ENCODE measurements around the gene RNF186.

Gene RNF186

DNA sequence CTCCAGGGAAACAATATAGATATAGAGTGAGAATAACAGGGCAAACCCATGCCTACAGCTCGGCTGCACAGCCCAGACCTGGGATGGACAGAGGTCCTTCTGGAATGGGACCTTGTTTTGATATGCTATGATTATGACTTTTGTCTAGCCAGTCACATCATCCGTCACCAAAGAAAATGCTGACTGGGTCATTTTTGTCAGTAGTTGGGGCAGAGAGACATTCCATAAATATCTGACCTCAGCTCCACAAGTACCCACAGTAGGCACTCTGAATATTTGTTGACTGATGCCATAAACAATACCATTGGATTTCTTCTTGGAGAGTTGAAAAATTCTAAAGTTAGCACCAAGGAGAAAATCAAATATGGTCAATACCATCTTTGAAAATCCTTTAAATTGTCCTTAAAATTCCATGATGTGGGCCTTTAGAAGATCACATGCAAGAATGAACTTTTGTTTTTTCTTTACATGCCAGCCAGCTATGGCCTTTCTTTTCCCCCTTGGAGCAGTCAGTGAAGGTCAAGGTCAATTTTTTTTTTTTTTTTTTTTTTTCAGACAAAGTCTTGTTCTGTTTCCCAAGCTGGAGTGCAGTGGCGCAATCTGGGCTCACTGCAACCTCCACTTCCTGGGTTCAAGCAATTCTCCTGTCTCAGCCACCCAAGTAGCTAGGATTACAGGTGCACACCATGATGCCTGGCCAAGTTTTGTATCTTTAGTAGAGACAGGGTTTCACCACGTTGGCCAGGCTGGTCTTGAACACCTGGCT lies 22.7 kb downstream of the RNF186 start:
- DNase-seq = no peak

DNA sequence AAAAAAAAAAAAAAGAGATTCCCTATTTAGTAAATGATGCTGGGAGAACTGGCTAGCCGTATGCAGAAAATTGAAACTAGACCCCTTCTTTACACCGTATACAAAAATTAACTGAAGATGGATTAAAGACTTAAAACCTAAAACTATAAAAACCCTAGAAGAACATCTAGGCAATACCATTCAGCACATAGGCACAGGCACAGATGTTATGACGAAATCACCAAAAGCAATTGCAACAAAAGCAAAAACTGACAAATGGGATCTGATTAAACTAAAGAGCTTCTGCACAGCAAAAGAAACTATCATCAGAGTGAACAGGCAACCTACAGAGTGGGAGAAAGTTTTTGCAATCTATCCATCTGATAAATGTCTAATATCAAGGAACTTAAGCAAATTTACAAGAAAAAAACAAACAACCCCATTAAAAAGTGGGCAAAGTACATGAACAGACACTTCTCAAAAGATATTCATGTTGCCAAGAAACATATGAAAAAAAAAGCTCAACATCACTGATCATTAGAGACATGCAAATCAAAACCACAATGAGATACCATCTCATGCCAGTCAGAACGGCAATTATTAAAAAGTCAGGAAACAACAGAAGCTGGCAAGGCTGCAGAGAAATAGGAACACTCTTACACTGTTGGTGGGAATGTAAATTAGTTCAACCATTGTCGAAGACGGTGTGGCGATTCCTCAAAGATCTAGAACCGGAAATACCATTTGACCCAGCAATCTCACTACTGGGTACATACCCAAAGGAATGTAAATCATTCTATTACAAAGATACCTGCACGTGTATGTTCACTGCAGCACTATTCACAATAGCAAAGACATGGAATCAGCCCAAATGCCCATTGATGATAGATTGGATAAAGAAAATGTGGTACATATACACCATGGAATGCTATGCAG lies 24.8 kb downstream of the RNF186 start:
- DNase-seq = peak; percentile 15

DNA sequence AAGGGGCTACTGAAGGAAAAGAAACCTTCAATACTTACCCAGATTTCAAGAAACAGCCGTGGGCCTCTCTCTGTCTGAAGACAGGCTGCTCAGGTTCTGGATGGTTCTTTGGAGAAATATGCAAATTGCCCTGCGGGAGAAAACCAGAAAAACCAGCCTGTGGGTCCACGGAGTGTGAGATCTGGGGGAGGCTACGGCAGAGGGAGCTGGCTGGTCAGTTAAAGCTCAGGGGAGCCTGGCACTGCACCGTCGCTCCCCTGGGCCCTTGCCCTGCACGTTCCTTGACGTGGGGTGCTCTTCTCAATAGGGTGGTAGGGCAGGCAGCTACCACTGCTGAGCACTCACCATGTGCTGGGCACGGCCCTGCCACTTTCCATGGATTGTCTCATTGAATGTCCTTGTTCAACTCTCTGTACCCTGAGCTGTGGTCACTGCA lies 28.1 kb downstream of the RNF186 start:
- no peak for DNase-seq

DNA sequence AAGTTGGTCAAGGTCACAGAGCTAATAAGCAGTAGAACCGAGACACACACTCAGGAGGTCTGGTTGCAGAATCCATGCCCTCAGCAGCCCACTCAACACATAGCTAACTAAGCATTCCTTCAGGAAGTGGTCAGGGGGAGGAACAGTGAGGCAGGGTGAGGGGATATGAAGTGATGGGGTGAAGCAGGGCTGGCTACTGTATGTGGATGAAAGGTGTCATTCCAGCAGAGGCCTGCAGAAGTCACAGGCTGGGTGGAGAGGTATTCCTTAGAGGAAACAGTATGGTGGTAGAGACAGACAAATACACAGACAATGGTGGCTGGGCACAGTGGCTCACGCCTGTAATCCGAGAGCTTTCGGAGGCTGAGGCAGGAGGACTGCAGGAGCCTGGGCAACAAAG lies 29.4 kb downstream of the RNF186 start:
- no peak for DNase-seq

DNA sequence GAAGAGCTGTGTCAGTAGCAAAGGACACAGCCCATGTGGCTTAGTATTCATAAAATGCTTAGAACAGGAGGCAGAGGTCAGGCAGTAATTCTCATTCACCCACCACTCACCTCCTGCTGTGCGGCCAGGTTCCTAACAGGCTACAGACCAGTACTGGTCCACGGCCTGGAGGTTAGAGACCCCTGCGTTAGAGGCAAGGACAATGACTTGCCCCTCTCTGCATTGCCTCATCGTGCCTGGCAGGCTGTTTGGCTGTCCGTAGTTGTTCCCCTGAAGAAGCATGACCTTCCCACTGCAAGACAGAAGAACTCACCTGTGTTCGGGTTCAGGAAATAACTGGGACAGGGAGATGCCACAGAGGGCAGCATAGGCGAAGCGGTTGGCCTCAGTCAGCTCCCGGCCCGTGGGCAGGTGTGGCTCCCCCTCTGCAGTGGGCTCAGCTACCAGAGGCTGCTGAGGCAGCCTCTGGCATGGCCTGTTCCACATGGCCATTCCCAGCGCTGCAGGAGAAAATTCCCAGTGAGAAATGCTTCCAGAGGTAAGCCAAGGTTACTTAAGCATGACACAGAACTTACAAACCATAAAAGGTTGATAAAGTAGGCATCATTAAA lies 34.7 kb downstream of the RNF186 start:
- DNase-seq = no peak

DNA sequence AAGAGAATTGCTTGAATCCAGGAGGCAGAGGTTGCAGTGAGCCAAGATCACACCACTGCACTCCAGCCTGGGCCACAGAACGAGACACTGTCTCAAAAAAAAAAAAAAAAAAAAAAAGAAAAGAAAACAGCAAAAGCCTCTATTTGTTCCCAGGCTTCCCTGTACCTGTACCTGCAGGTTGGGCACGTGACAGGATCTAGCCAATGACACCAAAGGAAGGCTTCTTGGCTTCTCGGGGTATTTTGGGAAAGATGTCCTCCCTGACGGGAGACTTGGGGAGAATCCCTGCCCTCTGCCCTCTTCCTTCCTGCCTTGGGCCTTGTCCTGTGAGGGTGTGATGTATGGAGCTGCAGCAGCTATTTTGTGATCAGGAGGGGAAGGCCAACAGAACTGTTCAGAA lies 38.1 kb downstream of the RNF186 start:
- DNase-seq = no peak

DNA sequence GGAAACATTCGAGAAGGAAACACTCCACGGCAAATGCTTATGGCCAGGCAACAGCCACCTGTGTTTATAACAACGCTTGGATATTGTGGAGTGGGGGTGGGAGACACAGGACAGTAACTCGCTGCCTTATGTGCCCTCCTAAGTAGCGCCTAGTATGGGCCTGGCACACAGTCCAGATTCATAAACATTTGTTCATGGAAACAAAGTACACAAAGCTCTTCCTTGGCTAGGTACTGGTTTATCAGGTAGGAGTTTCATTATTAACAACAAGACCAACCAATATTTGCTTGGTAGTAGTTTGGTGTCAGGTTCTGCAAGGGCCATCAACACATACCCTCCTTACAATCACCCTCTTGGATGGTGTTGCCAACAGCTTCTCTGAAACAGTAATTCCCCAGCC lies 38.8 kb downstream of the RNF186 start:
- DNase-seq = no peak

DNA sequence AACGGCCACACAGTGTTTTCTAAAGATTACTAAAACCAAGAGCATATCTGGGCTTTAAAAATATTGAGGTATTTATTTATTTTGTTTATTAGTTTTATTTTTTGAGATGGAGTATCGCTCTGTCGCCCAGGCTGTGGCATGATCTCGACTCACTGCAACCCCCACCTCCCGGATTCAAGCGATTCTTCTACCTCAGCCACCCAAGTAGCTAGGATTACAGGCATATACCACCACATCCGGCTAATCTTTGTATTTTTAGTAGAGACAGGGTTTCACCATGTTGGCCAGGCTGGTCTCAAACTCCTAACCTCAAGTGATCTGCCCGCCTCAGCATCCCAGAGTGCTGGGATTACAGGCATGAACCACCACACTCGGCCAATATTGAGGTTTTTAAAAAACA lies 39.3 kb downstream of the RNF186 start:
- DNase-seq = no peak

DNA sequence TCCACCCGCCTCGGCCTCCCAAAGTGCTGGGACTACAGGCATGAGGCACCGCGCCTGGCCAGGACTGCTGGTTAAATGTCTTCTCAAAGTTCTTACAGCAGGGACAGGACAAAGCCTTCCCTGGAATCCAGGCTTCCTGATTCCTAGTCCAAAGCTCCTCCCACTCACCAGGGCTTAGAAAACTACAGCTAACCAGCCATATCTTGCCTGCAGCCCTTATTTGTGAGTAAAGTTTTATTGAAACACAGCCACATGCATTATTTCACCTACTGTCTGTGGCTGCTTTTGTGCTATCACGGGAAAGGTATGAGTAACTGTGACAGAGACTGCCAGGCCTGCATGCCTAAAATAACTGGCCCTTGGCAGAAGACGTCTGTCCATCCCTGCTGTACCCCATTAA lies 39.8 kb downstream of the RNF186 start:
- no peak for DNase-seq

DNA sequence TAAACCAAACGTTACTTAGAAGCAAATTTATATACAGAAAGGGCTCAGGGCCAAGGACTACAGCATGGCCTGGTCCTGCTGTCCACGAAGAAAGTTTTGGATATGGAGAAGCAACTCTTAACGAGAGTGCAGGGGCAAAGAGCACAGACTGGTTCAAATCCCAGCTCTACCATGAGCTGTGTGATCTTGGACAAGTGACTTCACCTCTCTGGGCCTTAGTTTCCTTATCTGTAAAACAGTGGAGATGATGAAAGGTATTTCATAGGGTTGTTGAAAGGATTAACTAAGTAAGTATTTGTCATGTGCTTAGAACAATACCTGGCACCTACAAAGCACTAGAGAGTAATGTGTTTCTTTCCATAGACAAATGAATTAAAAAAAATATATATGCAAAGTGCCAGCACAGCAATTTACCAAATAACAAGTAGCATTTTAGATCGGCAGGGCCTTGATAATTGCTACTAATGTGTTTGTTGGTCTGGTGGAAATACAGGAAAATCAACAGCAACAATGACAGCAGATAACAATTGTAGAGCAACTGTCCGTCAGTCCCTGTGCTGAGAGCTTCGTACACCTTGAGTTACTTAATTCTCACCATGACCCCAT lies 40.8 kb downstream of the RNF186 start:
- DNase-seq = no peak

DNA sequence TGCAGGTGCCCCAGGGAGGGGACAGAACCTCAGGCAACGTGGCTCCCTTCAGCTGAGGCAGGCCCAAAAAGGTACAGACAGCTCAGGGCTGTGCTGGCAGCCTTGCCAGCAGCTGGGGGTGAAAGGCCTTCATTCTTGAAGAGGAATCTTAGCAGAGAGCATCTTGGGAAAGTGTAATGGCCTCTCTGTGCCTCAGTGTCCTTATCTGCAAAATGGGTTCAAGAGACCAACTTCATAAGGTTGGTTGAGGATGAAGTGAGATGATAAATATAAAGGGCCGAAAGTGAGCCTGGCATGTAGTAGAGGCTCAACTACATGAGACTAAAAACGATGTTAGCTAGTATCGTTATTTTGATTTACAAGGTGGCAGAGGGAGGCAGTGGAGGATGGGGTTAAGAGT lies 41.6 kb downstream of the RNF186 start:
- DNase-seq = no peak

DNA sequence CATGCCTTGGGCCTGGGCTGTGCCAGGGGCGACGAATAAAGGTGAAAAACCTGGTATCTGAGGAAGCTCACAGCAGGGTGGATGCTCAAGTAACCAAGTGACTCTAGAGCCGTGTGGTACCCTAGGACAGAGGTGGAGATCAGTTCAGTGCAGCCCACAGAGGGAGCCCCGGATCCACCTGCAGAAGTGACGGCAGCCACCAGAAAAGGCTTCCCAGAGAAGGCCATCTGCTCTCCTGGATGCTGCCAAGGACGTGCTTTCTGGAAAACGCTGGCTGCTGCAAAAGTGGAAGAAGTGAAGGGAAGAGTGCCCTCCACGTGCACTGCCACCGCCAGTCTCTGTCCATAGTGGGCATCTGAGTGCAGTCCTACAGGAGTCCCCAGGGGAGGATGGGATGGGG lies 43.0 kb downstream of the RNF186 start:
- DNase-seq = no peak

DNA sequence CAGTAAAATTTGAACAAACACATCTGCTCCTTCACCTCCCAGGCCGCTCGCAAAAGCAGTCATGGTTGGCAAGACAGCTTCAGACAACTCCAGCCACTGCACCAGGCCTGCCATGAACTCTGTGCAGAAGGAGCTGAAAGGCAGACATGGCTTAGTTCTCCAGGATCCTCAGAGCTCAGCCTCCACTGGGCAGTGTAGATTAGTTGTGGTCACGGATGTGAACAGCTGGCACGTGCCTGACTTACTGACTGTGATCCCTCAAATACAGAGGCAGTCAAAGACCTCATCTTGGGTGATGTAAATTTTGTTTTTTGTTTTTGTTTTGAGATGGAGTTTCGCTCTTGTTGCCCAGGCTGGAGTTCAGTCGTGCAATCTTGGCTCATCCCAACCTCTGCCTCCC lies 43.7 kb downstream of the RNF186 start:
- DNase-seq = no peak

DNA sequence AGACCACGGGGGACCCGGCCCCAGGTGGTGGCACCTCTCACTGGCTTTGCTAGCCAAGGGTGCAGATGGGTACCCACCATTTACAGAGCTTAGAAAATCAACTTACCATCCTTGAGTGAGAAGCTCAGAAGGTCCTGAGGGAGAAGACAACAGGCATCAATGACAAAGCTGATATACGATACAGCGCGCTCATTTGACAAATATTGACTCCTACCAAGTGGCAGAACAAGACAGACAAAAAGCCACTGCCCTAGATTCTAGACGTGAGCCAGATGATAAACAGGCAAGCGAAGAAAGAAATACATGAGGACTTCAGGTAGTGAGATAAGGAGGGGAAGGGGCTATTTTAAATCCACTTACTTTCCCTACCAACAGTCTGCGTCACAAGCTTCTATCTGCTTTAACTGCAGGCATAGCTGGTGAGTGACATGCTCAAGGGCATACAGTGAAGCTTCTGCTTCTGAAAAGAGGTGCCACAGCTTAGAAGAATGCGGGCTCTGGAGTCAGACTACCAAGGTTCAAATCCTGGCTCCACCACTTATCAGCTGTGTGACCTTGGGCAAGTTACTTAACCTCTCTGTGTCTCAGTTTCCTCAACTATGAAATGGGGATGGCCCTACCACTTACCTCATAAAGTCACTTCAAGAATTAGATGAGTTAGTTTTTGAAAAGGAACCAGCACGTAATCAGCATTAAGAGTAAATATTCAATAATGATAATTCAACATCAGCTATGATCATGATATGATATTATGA lies 44.5 kb downstream of the RNF186 start:
- DNase-seq = no peak

DNA sequence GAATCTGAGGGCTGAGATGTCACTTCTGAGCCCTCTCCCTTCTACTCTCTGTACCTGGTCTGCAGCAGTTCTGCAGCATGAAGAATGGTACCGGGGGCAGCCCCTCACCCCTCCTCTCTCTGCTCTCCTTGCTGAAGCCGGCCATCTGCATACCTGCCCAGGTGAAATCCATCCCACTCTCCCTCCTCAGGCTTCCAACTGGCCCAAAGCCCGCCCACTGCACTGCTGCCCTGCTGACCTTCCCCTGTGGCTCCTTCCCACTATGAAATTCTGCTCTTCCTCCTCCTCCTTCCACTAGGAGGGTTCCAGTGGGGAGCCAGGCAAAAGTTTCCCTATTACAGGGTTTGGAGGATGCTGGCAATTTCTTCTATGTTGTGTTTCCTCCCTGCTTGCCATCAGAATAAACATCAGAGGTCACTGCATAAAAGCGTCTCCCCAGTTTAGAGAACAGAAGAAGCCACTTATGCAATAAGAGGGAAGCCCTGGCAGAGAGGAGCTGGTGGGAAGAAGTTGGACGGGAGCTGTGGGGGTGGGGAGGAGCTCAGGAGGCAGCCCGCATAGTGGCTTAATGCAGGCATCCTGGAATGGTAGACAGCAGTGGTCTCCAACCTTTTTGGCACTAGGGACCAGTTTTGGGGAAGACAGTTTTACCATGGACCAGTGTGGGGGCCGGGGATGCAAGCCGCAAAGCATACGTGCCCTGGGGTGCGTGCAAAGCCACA lies 45.7 kb downstream of the RNF186 start:
- no peak for DNase-seq

DNA sequence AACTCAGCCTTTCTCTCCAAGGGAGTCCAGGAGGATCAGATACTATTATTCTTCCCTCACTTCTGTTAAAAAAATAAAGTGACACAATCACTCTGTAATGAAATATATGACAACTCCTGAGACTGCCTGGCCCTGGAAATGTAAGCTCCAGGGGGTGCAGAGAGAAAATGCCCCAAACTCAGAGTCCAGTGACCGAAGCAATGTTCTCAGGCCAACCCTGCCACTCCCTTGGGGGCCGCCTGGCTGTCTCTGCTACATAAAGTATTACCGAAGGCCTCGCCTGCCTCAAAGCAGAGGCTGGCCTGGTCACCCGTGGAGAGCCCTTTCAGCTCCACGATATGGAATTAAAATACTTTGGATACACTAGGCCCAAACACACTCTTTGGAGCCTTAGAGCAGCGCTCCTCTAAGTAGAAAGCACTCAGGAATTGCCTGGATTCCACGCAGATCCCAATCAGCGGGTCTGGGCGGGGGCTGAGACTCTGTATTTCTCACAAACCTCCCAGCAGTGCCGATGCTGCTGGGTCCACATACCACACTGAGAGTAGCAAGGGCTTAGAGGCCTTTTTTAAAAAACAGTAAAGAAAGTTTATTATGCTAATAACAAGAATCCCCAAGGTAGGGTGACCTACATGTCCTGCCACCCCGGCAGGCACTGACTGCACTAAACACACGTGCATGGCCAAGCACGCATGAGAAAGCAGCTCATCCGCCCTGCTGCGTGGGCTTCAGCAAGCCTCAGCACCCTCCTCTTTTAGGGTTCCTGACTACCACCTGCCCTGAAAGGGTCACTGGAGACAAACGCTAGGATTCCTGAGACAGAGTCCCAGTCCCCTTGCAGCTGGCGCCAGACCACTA lies 46.5 kb downstream of the RNF186 start:
- no peak for DNase-seq

DNA sequence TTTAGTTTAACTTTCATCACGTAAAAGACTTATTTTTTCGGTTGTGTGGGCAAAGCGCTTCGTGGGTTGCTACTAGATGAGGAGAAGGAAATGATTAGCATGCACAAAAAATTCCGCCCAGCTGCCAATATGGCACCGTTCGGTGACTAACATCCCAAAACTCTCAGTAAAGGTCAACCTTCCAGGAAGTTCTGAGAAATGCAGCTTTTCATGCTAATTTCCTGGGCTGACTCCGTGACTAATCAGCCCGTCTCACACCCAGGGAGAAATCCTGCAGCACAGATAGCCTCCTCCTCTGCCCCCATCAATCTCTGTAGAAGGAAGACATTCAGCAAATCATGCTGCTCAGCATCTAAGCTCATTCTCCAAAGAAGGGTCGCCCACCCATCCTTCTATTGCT lies 49.5 kb downstream of the RNF186 start:
- DNase-seq = no peak

DNA sequence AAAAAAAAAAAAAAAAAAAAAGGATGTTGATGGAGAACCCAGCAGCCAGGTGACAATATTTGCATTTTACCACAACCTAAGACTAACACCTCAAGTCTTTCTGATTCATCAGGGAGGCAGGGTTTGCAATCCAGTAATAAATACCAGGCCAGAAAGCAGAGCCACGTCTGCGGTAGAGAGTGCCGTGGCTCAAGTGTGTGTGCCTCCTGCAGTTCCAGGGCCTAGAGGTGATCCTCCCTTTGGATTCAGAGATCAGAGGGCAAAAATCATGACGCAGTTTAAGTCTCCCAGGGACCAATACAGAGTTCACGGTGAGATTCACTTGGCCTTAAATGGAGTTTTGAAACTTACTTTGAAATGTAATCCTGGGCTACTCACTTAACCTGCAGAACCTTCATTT lies 50.2 kb downstream of the RNF186 start:
- no peak for DNase-seq
